Measurements from ENCODE around the gene CEP164. TPM values are rescaled to one million over a fixed set of nuclear protein-coding genes. Genes with fewer than 3 reads are reported as not detected.

The CEP164 gene
- total and polyA plus RNA-seq, 10 of the 15 experiments (the other 5 are each of a cell fraction or from before 2014, with no cell fraction given) = 4.2 to 31.2 (median 20.2) TPM

GRCh38 chr11:117284053-117284452, 43.6 kb upstream of the CEP164 start (continued):
- TF ChIP-seq RCOR1 (conservative IDR thresholded peaks at IDR 0.05; ENCODE audit: low read depth, low read length) = no peak

- CTCF ChIA-PET = interaction anchor here (0.6 to 1.4 kb wide), 2 partner anchors 515 to 542 kb away, joined by 3 read pairs; no protein-coding TSS in a partner anchor
Measured at GRCh38 chr11:117286588-117286987, 41.1 kb upstream of the CEP164 start.

More at GRCh38 chr11:117286588-117286987, 41.1 kb upstream of the CEP164 start:
- Histone ChIP-seq H3K79me2 (ENCODE audit: control insufficient read depth, insufficient read depth, low read length) (no peaks in the 10 kb centered on the region), H3K27ac (ENCODE audit: control insufficient read depth, insufficient read depth) (no peak overlapping the region), H3K4me1 (ENCODE audit: control insufficient read depth, insufficient read depth, low read length) (no peaks in the 10 kb centered on the region), H2AFZ (ENCODE audit: control insufficient read depth, low read depth, low read length) (no peak overlapping the region), H3K27me3 (replicated peaks in 1 of 2; ENCODE audit: control insufficient read depth in 2 of 2, insufficient read depth in 2 of 2, low read length in 1 of 2) (no peaks in the 10 kb centered on the region), H3K9me3 (replicated peaks; ENCODE audit: control insufficient read depth, insufficient read depth, low read length) (no peaks in the 10 kb centered on the region), H3K36me3 (ENCODE audit: control insufficient read depth in 2 of 2, insufficient read depth in 2 of 2, low read length in 1 of 2) (peaks cover 4 to 5% of the 10 kb centered on the region in 2 experiments; a peak in 3 of 4 replicates), H3K9ac (ENCODE audit: control insufficient read depth, insufficient read depth, low read length) (no peak overlapping the region), H4K20me1 (ENCODE audit: control insufficient read depth, insufficient read depth) (no peaks in the 10 kb centered on the region), H3K4me2 (ENCODE audit: control insufficient read depth, insufficient read depth) (no peak overlapping the region), H3K4me3 (no peak overlapping the region)
- DNase-seq (ENCODE audit: low read depth, low spot score) (no peak), FAIRE-seq (no peak), ATAC-seq (no peak)
- intact Hi-C loops (cut with micrococcal nuclease; ENCODE audit: unreplicated experiment) = no loop called here
- WGBS (ENCODE audit: insufficient coverage, insufficient replicate concordance, low lambda C conversion rate, missing lambda C conversion rate) = 50% methylated on average over 2 of the region's 2 CpGs
- no TSS peak for BruUV-seq (replicated peaks)
- ChIA-PET POLR2A (no interaction called here), RAD21 (ENCODE audit: unreplicated experiment) (no interaction called here), SMC1A (ENCODE audit: uncharacterized antibody, unreplicated experiment) (no interaction called here)
- TF ChIP-seq RAD51 (IDR thresholded peaks at IDR 0.05) (no peak), ZBTB33 (IDR thresholded peaks at IDR 0.05) (no peak), IRF3 (IDR thresholded peaks at IDR 0.05) (no peak), MTA2 (IDR thresholded peaks at IDR 0.05; ENCODE audit: low read depth) (no peak), EGR1 (IDR thresholded peaks at IDR 0.05; ENCODE audit: borderline replicate concordance in 1 of 2, low read depth in 2 of 2, low read length in 2 of 2) (no peak), CBX3 (IDR thresholded peaks at IDR 0.05; ENCODE audit: borderline replicate concordance, low read depth) (no peak), ZSCAN29 (IDR thresholded peaks at IDR 0.05) (no peak), MEF2B (IDR thresholded peaks at IDR 0.05; ENCODE audit: partially characterized antibody, poor library complexity, severe bottlenecking) (no peak), SPI1 (IDR thresholded peaks at IDR 0.05; ENCODE audit: borderline replicate concordance, insufficient read depth, low read depth, low read length) (no peak), RELA (IDR thresholded peaks at IDR 0.05; ENCODE audit: borderline replicate concordance, partially characterized antibody) (no peak), ZBED1 (IDR thresholded peaks at IDR 0.05; ENCODE audit: borderline replicate concordance) (no peak), STAT3 (IDR thresholded peaks at IDR 0.05; ENCODE audit: low read depth, low read length) (no peak), SUZ12 (IDR thresholded peaks at IDR 0.05; ENCODE audit: unreplicated experiment) (no peak), NR2F1 (conservative IDR thresholded peaks at IDR 0.05) (no peak)
- TF ChIP-seq, protein P1, sequence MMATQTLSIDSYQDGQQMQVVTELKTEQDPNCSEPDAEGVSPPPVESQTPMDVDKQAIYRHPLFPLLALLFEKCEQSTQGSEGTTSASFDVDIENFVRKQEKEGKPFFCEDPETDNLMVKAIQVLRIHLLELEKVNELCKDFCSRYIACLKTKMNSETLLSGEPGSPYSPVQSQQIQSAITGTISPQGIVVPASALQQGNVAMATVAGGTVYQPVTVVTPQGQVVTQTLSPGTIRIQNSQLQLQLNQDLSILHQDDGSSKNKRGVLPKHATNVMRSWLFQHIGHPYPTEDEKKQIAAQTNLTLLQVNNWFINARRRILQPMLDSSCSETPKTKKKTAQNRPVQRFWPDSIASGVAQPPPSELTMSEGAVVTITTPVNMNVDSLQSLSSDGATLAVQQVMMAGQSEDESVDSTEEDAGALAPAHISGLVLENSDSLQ (IDR thresholded peaks at IDR 0.05) = no peak
- in situ Hi-C loops (cut with MboI) = no loop called here

Data from GM12878 (cell line).